ENCODE measurements around the gene PNMA1.
"Not testable (repeated sequence)": the region's sequence is repeated elsewhere in the genome, so short reads cannot be mapped to it uniquely, and the experiment has no call there.

Gene PNMA1

DNA sequence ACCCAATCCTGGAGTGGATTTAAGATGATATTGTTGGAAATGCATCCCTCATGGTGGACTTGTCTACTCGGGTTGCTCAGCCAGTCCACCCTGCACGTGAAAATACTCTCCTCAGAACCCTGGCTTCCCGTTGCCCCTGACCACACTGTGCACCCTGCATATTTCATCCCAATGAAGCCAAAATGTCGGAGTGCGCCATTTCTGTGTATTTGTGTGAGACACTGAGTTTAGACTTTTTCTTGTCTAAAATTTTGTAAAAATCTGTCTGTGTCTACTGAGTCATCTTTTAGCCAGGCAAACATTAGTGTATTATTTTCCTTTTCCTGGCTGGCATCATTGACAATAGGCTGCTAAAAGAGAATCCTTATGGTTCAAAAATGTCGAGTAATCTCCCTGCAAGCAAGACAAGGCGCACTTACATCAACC, 485 bp upstream of the PNMA1 start:
- DNase-seq = no peak

- no peak for DNase-seq
These were observed 880 bp downstream of the PNMA1 start for GRCh38 chr14:73713206-73713802.

GRCh38 chr14:73712540-73713180, 1.5 kb downstream of the PNMA1 start:
- peak; percentile 83 for DNase-seq

GRCh38 chr14:73712071-73712506, 2.1 kb downstream of the PNMA1 start:
- no peak for DNase-seq

DNA sequence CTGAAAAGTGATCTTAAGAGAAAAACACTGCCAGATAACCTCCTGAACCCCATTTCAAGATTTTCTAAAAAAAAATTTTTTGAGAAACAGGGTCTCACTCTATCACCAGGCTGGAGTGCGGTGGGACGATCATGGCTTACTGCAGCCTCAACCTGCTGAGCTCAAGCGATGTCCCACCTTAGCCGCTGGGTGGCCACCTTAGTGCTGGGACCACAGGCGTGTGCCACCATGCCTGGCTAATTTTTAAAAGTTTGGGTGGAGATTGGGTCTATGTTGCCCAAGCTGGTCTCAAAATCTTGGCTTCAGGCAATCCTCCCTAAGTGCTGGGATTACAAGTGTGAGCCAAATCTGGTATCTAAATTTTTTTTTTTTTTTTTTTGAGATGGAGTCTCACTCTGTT, 3.4 kb downstream of the PNMA1 start:
- no peak for DNase-seq

DNA sequence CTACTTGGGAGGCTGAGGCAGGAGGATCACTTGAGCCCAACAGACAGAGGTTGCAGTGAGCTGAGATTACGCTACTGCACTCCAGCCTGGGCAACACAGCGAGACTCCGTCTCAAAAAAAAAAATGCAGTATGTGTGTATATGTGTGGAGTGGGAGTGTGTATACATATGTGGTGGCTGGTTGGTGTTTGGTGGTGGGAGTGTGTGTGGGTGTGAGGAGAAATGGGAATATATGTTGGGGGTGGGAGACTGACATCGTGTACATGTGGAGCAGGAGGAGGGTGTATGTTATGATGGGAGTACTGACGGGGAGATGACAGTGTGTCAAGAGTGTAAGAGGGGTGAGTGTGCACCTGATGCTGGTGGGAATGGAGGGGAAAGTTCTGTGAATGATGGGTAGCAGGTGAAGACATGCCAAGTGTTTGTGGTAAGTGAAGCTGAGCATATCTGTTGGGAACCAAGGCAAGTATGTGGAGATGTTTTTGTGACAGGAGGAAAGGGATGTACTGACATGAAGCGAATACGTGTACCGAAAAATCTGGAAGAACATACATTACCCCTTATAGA, 4.2 kb downstream of the PNMA1 start:
- no peak for DNase-seq

DNA sequence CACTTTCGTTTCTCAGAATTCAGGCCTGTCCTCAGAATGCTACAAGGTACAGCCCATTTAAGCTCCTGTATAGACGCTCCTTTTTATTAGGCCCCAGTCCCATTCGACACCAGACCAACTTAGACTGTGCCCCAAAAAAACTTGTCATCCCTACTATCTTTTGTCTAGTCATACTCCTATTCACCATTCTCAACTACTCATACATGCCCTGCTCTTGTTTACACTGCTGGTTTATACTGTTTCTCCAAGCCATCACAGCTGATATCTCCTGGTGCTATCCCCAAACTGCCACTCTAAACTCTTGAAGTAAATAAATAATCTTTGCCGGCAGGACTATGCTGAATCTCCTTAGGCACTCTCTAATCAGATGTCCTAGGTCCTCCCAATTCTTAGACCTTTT, 6.1 kb downstream of the PNMA1 start:
- DNase-seq = not testable (repeated sequence)

- DNase-seq = no peak
These were observed 13.9 kb downstream of the PNMA1 start for GRCh38 chr14:73700325-73700724.

- DNase-seq = no peak
These were observed 17.5 kb downstream of the PNMA1 start for GRCh38 chr14:73696466-73697400.

DNA sequence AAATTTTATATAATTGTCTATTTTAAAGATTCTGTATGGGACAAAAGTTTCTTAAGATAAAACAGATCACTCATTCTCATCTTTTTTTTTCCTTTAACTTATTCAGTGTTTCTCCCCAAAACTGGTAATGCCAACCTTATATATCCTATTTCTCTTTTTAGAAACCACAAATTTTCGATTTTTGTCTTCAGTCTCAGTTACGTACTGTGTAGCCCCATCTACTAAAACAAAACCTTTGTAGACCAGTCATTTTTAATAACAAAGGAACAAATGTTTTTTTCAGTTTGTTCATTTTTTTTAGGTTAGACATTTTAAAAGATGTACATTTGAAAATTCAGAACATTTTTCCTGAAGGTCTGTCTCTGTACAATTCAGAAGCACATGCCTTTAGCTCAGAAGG, 18.2 kb downstream of the PNMA1 start:
- no peak for DNase-seq

- DNase-seq = no peak
These were observed 19.1 kb downstream of the PNMA1 start for GRCh38 chr14:73695082-73695481.

GRCh38 chr14:73694083-73694482, 20.1 kb downstream of the PNMA1 start:
- no peak for DNase-seq

- no peak for DNase-seq
These were observed 27.3 kb downstream of the PNMA1 start for GRCh38 chr14:73686901-73687300.

GRCh38 chr14:73685328-73685727, 28.9 kb downstream of the PNMA1 start:
- DNase-seq = no peak

DNA sequence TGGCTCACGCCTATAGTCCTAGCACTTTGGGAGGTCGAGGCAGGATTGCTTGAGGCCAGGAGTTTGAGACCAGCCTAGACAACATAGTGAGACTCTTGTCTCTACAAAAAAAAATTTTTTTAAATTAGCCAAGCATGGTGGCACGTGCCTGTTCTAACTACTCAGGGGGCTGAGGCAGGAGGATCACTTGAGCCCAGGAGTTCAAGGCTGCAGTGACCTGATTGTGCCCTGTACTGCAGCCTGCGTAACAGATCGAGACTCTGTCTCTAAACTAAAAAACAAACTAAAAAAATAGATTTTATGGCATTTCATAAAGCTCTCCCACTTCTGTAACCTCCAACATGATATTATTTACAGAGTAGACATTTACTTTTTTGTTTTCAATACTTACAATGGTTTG, 29.6 kb downstream of the PNMA1 start:
- DNase-seq = no peak

DNA sequence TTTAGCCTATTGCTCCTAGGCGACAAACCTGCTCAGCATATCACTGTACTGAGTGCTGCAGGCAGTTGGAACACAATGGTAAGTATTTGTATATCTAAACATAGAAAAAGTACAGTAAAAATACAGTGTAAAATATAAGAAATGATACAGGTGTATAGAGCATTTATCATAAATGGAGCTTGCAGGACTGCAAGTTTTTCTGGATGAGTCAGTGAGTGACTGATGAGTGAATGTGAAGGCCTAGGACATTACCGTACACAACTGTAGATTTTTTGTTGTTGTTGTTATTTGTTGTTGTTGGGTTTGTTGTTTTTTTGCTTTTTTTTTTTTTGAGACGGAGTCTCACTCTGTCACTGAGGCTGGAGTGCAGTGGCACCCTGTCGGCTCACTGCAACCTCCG, 33.4 kb downstream of the PNMA1 start:
- no peak for DNase-seq

DNA sequence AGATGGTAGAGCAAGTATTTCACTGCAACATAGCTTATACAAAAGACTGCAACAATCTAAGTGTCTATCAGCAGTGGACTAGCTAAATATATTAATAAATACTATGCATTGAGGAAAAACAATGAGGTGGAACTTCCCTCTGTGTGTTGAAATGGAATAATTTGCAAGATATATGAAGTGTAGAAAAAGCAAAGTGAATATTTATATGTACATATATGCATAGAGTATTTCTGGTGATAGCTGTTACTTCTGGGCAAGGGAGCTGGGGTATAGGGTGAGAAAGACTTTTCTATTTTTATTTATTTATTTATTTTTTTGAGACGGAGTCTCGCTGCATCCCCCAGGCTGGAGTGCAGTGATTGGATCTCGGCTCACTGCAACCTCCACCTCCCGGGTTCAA, 35.5 kb downstream of the PNMA1 start:
- no peak for DNase-seq

DNA sequence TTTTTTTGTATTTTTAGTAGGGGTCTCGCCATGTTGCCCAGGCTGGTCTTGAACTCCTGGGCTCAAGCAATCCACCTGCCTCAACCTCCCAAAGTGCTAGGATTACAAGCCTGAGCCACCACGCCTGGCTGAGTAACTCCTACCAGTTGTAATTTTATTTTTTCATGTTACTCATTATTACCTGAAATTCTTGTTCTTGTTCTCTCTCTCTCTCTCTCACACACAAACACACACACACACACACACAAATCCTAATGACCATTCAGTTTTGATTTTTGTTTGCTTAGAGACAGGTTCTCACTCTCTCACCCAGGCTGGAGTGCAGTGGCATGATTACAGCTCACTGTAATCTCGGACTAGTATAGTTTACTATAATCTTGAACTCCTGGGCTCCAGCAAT, 39.2 kb downstream of the PNMA1 start:
- no peak for DNase-seq

DNA sequence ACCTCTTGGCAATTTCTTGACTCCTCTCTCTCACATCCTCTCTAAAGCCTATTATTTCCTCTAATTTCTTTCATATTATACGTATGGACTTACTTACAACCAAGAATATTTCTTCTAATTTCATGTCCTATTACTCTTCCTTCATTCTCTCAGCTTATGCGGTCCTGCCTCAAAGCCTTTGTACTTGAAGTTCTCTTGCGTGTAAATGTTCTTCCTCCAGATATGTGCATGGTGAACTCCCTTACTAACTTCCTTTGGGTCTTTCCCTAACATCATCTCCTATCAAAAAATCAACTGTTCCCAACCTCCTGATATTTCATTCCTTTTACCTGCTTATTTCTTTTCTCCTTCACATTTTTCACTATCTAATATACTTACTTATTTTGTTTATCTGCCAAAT, 46.3 kb downstream of the PNMA1 start:
- no peak for DNase-seq

GRCh38 chr14:73666583-73666982, 47.6 kb downstream of the PNMA1 start:
- no peak for DNase-seq

DNA sequence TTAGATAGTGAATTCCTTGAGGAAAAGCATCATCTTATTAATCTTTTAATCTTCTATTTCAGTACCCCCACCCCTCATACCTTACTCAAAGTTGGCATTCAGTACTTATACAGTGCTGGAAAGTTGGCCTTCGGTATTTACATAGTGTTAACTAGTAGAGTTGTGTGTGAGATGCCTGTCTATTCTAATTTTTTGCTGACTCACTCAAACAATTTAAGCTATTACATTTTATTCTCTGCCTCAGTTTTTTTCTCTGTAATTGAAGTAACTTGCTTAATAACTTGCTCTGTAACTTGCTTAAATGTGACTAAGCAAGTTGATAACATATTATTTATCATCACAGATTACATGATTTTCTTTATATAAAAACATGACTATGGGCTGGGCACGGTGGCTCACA, 49.1 kb downstream of the PNMA1 start:
- no peak for DNase-seq

- no peak for DNase-seq
These were observed 50.5 kb downstream of the PNMA1 start for GRCh38 chr14:73663548-73664212.

- DNase-seq = peak; percentile 8
These were observed 51.7 kb downstream of the PNMA1 start for GRCh38 chr14:73662487-73662943.
